ENCODE measurements around the gene KCP.

DNA sequence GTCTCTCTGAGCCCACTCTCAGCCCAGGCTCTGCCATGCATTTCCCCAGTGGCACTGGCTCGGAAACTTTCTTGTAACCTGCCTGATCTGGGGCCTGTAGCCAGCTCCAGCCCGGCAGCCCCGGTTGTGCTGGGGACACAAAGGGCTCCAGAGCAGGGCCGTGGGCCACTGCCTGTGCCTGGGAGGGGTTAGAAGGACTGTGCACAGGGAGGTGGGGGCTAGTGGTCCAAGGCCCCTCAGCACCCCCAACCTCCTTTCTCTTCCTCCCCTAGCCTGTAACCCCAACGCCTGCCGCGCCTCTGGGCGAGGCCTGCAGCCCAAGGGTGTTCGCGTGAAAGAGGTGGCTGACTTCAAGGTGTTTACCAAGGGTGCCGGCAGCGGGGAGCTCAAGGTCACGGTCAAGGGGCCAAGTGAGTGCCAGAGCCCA lies 70.7 kb downstream of the KCP start:
- no peak for TF ChIP-seq POLR2A (IDR thresholded peaks at IDR 0.05)
- no peak for TF ChIP-seq CTCF (IDR thresholded peaks at IDR 0.05)

Data from ovary (tissue), 3 donors.